NB4 (cell line): ENCODE data around the gene CPSF2.
A peak's percentile ranks its signal among the peaks of the same experiment; 100 is the strongest.

Experiments used
- DNase-seq: peaks from one replicate; pipeline ENCODE4 v3.0.0; 2010; ENCODE audit warnings: low read depth
- H3K4me3 ChIP-seq: one replicate; pipeline ENCODE4 v1.5.1; 2011; ENCODE audit warnings: mild to moderate bottlenecking, low read depth, low read length, moderate library complexity
- CTCF ChIP-seq: IDR thresholded peaks from one replicate; pipeline ENCODE4 v1.5.1; 2012; ENCODE audit warnings: low read depth, low read length
- MAX ChIP-seq: IDR thresholded peaks from 2 replicates; pipeline ENCODE4 v1.6.1; 2011; ENCODE audit warnings: low read depth, low read length
- MYC ChIP-seq: IDR thresholded peaks from 2 replicates; pipeline ENCODE4 v1.6.1; 2011; ENCODE audit warnings: low read depth, low read length
- POLR2A ChIP-seq: IDR thresholded peaks from 2 replicates; pipeline ENCODE4 v1.6.1; 2011; ENCODE audit warnings: mild to moderate bottlenecking; ENCODE audit not compliant: insufficient read length; ENCODE audit errors: extremely low read depth

CPSF2 gene

DNA sequence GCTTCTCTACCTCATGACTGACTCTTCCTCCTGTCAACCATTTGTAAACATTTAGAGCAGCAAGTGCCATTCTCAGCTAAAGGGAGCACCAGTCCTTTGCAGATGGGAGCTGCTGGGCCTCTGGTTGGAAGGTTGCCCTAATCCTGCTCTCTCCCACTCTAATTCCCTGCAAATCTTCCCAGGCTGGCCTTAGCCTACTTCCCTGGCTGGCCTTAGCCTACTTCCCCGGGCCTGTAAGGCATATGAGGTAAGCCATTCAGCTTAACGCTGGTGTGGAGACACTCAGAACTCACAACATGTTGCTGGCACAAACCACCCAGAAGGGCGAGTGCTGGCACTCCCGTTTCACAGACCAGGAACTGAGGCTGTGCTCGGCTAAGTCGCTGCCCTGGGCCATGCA, 69.0 kb downstream of the CPSF2 start:
- TF ChIP-seq MAX: no peak
- TF ChIP-seq POLR2A: no peak
- no peak for TF ChIP-seq MYC
- TF ChIP-seq CTCF: no peak
- no peak overlapping the region for H3K4me3 ChIP-seq
- DNase-seq: no peak

DNA sequence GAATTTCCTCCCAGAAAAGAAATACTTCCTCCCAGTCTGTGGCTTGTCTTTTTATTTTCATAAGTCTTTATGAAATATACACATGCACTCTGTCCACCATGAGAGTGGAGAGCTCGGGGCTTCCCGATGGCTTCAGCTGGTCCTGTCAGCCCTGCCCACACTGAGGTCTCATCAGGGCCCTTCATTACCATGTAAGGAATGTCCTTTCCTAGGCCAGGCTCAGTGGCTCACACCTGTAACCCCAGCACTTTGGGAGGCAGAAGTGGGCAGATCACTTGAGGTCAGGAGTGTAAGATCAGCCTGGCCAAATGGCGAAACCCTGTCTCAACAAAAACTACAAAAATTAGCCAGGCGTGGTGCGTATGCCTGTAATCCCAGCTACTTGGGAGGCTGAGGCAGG, 77.0 kb downstream of the CPSF2 start:
- H3K4me3 ChIP-seq: no peak overlapping the region

GRCh38 chr14:92199763-92200162, 78.0 kb downstream of the CPSF2 start:
- H3K4me3 ChIP-seq: no peak overlapping the region
- no peak for TF ChIP-seq MAX
- peak; percentile 1 for TF ChIP-seq CTCF
- DNase-seq: no peak

More for the DNA sequence above, 77.0 kb downstream of the CPSF2 start:
- DNase-seq: no peak
- no peak for TF ChIP-seq MAX
- TF ChIP-seq MYC: no peak
- TF ChIP-seq CTCF: no peak
- no peak for TF ChIP-seq POLR2A

GRCh38 chr14:92203116-92203515, 81.3 kb downstream of the CPSF2 start:
- H3K4me3 ChIP-seq: no peak overlapping the region
- TF ChIP-seq CTCF (no peak), MYC (no peak), POLR2A (no peak), MAX (no peak)
- no peak for DNase-seq

DNA sequence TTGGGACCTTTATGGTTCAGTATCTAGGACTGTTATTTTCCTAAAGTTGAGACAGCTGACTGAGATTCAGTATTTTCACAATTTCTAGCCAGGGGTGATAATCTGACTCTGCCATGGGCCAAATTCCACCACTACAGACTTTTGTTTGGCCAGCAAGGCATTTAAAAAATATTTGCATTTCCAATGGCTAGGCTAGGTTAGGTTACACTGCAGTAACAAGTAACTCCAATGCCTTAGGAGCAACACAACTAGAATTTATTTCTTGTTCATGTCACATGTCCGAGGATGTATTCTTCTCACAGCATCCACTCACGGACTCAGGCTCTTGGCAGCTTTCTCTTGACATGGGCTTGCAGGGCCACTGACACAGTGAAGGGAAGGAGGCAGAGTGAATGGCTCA, 83.0 kb downstream of the CPSF2 start:
- no peak for DNase-seq
- TF ChIP-seq MYC (no peak), POLR2A (no peak), MAX (no peak), CTCF (no peak)
- no peak overlapping the region for H3K4me3 ChIP-seq

- DNase-seq: no peak
- no peak overlapping the region for H3K4me3 ChIP-seq
- TF ChIP-seq CTCF: no peak
- no peak for TF ChIP-seq POLR2A
- TF ChIP-seq MYC: no peak
- no peak for TF ChIP-seq MAX
Observed at GRCh38 chr14:92207012-92207927, 85.5 kb downstream of the CPSF2 start.
